ENCODE measurements around the gene ODF2. TPM values are rescaled to one million over a fixed set of nuclear protein-coding genes. Genes with fewer than 3 reads are reported as not detected.
"Not testable (repeated sequence)": the region's sequence is repeated elsewhere in the genome, so short reads cannot be mapped to it uniquely, and the experiment has no call there.

Gene ODF2
- total and polyA plus RNA-seq, 3 donors from 2014 or later: 189 to 634 (median 421) TPM

DNA sequence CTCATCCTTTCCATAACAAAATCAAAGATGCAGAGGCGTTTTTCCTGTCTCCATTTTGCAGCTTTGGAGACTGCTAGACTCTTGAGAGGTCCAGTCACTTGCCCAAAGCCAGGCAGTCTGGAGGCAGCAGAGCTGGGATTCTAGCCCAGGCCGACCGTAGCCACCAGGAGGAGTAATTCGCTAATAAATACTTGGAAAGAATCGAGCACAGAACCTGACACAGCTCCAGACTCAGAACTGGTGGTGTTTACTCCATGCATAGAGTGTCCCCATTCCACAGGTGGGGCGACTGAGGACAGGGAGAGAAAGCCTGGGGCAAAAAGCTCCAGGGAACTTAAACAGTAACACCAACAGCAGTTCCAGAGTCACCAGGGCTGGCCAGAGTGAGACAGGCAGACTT is 45.8 kb upstream of the ODF2 start:
- no peak overlapping the region for H3K27ac ChIP-seq
- intact Hi-C loops (cut with DNase I; ENCODE audit: low total_unique reads): no loop called here
- H3K27me3 ChIP-seq: no peaks in the 10 kb centered on the region
- H3K36me3 ChIP-seq (ENCODE audit: low read depth, missing control alignments): no peaks in the 10 kb centered on the region
- H3K4me1 ChIP-seq: no peaks in the 10 kb centered on the region
- no peak overlapping the region for H3K4me3 ChIP-seq
- no peaks in the 10 kb centered on the region for H3K9me3 ChIP-seq
- no peak for DNase-seq
- no peak for TF ChIP-seq POLR2A (IDR thresholded peaks at IDR 0.05)
- TF ChIP-seq, protein P1, sequence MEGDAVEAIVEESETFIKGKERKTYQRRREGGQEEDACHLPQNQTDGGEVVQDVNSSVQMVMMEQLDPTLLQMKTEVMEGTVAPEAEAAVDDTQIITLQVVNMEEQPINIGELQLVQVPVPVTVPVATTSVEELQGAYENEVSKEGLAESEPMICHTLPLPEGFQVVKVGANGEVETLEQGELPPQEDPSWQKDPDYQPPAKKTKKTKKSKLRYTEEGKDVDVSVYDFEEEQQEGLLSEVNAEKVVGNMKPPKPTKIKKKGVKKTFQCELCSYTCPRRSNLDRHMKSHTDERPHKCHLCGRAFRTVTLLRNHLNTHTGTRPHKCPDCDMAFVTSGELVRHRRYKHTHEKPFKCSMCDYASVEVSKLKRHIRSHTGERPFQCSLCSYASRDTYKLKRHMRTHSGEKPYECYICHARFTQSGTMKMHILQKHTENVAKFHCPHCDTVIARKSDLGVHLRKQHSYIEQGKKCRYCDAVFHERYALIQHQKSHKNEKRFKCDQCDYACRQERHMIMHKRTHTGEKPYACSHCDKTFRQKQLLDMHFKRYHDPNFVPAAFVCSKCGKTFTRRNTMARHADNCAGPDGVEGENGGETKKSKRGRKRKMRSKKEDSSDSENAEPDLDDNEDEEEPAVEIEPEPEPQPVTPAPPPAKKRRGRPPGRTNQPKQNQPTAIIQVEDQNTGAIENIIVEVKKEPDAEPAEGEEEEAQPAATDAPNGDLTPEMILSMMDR (IDR thresholded peaks at IDR 0.05): no peak
- 39 to 51% methylated on average over 6 of the region's 6 CpGs for WGBS, 2 donors

DNA sequence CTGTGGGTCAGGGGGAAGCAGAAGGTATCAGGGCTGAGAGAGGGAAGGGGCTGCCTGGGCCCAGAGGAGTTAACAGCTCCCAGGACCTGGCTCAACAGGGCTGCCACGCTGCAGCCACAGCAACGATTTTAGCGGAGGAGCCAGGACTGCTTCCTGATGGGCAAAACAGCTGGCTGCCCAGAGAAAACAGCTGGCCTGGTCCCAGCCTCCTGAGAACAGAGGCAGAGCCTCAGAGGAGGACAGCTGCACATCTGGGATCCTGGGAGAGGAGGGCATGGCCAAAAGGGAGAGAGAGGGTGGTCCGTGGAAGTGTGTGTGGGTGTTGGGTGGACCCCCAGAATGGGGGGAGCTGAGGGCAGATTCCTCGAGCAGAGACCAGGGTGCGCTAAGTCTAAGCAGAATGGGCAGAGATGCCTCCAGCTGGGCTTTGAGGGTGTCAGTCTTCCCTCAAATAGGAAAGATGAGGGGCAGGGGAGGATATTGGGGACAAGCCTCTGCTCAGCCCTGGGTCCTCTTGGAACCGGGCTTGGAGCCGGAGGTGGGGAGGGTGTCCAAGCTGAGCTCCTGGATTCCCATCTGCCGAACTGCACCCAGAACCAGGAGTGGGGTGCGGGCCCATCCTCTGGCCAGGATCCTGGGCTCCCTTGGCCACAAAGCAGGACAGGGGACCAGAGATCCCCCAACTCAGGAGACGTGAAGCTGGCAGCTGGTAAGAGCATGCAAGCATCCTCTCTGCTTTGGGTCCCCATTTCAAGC is 44.3 kb upstream of the ODF2 start:
- Histone ChIP-seq H3K4me1 (no peaks in the 10 kb centered on the region), H3K4me3 (no peak overlapping the region), H3K27me3 (no peaks in the 10 kb centered on the region), H3K9me3 (no peaks in the 10 kb centered on the region), H3K36me3 (ENCODE audit: low read depth, missing control alignments) (no peaks in the 10 kb centered on the region), H3K27ac (no peak overlapping the region)
- TF ChIP-seq, protein P1 (IDR thresholded peaks at IDR 0.05): no peak
- TF ChIP-seq POLR2A (IDR thresholded peaks at IDR 0.05): no peak
- WGBS, 2 donors: 61 to 65% methylated on average over 11 of the region's 11 CpGs
- no peak for DNase-seq
- intact Hi-C loops (cut with DNase I; ENCODE audit: low total_unique reads): no loop called here

DNA sequence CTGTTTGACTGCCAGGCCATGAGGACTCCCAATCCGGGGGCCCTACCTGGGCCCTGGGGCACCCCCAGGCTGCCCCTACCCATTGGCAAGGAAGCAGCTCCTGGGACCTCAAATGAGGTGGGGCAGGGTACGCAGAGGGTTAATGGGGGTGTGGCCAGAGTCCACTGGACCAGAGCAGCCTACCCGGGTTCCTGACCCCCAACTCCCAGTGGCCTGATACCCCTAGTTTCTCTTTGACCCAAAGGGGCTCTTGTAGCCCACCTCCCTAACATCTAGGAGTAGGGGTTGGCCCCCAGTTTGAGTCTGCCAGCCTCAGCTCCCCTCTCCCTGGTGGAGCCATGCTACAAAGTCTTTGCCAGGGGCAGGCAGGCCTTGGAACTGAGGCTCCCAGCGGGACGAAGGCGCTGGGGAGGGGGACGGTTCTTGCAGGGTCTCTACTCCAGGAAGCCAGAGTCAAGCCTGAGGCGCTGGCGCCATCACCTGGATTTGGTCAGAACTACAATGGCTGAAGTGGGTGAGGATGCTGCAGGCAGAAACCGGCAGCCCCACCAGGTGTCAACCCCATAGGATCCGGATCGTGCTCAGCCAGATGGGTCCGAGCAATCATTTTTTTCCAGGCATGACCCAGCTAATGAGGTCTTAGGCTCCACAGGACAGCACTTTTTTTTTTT is 43.6 kb upstream of the ODF2 start:
- TF ChIP-seq, protein P1 (IDR thresholded peaks at IDR 0.05): peak in 2 of 3 experiments; percentile 19 to 54
- TF ChIP-seq POLR2A (IDR thresholded peaks at IDR 0.05): no peak
- peak; percentile 58 for DNase-seq
- intact Hi-C loops (cut with DNase I; ENCODE audit: low total_unique reads): no loop called here
- Histone ChIP-seq H3K36me3 (ENCODE audit: low read depth, missing control alignments) (no peaks in the 10 kb centered on the region), H3K9me3 (no peaks in the 10 kb centered on the region), H3K4me1 (no peaks in the 10 kb centered on the region), H3K27ac (no peak overlapping the region), H3K4me3 (no peak overlapping the region), H3K27me3 (no peaks in the 10 kb centered on the region)
- WGBS, 2 donors: 17 to 27% methylated on average over 1 to 13 of the region's 13 CpGs

DNA sequence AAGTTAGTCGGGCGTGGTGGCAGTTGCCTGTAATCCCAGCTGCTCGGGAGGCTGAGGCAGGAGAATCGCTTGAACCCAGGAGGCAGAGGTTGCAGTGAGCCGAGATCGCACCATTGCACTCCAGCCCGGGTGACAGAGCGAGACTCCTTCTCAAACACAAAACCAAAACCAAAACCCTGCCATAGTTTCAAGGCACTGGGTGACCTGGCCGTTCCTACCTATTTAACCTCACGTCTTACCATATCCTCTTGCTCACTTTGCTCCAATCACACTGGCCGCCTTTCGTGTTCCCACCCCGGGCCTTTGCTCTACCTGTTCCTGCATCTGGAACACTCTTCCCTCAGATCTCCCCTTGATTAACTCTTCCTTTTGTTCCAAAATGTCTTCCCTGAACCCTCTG is 42.1 kb upstream of the ODF2 start:
- H3K4me3 ChIP-seq; H3K9me3 ChIP-seq; H3K4me1 ChIP-seq; H3K27ac ChIP-seq; H3K27me3 ChIP-seq; H3K36me3 ChIP-seq (ENCODE audit: low read depth, missing control alignments); DNase-seq; intact Hi-C loops (cut with DNase I; ENCODE audit: low total_unique reads): not testable (repeated sequence)
- WGBS, 2 donors: 91 to 92% methylated on average over 13 of the region's 13 CpGs

DNA sequence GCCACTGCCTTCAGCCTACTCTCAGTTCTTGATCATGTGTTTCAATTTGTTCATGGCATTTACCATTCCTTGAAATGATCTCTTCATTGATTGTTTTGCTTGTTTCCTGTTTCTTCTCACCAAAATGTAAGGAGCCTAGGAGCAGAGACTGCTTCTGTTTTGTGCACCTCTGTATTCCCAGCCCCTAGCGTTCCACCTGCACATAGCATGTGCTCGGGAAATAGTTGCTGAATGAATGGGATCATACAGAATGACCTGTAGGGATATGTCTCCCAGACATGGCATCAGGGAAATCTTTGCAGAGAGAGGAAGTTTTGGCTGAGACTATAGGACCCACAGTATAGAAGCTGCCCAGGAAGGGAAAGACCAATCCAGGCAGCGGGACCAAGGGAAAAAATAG is 41.3 kb upstream of the ODF2 start:
- WGBS, 2 donors: 82 to 86% methylated on average over 3 of the region's 3 CpGs
- Histone ChIP-seq H3K4me3 (no peak overlapping the region), H3K4me1 (peaks cover 5% of the 10 kb centered on the region), H3K36me3 (ENCODE audit: low read depth, missing control alignments) (no peaks in the 10 kb centered on the region), H3K9me3 (no peaks in the 10 kb centered on the region), H3K27me3 (no peaks in the 10 kb centered on the region), H3K27ac (no peak overlapping the region)
- intact Hi-C loops (cut with DNase I; ENCODE audit: low total_unique reads): no loop called here
- DNase-seq: no peak
- no peak for TF ChIP-seq POLR2A (IDR thresholded peaks at IDR 0.05)
- TF ChIP-seq, protein P1 (IDR thresholded peaks at IDR 0.05): no peak

All from testis (tissue), 3 donors.